HG03139 (cell line): ENCODE results near the gene DHRS9.

ENCODE experiments used
- ATAC-seq: cut with Tn5 transposase; IDR thresholded peaks from one replicate; pipeline ENCODE4 v1.9.1; 2021; ENCODE audit not compliant: unreplicated experiment

DHRS9 gene

GRCh38 chr2:169065422-169065821, 3.9 kb upstream of the DHRS9 start:
- ATAC-seq = no peak

- no peak for ATAC-seq
Measured at GRCh38 chr2:169065864-169066517, 3.4 kb upstream of the DHRS9 start.

- ATAC-seq = no peak
Measured at GRCh38 chr2:169066897-169067296, 2.5 kb upstream of the DHRS9 start.

- ATAC-seq = no peak
Measured at GRCh38 chr2:169069833-169070232, 470 bp downstream of the DHRS9 start.

- ATAC-seq = no peak
Measured at GRCh38 chr2:169071455-169071854, 2.1 kb downstream of the DHRS9 start.

DNA sequence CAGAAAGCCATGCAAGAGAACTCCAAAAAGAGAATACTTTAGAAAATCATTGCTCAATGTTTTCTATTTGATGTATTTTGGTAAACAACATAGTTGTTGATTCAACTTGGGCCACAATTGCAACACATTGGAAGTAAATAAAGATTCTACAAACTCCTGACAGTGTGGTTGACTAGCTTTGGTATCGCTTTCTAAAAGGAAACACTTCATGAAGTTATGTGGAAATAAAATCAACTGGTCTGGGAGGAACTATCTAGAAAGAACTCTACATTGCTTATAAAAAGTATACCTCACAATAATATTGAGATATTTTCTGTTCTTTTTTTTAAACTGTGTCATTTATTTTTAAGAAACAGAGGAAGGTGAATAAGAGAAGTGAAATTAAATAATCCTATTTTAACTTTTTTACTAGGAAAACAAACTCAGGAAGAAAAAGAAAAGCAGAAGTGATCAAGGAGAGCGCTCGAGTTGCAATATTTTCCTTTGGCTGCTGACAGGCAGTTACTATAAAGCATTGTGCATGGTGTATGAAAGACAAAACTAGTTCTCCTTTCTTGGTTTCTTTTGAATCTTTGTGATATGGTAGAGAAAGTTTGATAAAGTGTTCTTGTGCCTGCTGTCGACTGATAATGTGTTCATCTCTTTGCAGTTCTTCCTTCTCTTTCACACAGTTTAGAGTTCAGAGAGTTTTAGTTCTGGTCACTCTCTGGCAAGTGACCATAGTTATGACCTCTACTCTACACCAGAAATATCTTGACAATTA, 3.0 kb downstream of the DHRS9 start:
- ATAC-seq = peak; percentile 49

- no peak for ATAC-seq
Measured at GRCh38 chr2:169073211-169073962, 4.0 kb downstream of the DHRS9 start.

DNA sequence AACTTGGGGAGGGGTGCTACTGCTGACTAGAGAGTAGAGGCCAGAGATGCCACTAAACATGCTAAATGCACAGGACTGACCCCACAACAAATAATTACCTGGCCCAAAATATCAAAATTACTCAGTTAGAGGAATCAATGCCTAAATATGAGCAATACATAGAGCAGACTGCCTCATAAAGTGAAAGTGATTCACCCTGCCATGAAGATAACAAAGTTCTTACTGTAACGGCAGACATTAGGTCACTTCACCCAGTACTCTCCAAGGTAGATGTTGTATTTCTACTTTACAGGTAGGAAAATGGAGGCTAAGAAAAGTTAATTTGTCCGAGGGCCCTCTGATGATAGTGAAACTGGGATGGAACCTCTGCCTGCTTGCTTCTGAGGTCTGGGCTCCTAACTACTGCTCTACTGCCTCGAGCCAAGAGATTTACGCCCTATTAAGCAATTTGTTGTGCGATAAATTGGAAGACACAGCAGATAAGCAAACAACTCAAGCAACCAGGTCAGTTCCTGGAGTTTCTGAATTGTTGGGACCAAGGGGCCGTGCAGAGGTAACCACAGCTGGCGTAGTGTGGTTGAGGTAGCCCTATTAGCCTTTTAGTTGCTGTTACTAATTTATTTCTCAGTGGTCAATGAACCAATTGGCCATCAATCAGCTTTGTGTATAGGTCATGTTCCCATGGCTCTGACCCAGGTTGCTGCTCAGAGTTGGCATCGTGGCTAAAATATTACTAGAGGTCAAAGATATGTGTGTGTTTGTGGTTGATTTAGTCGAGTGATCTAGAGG, 4.8 kb downstream of the DHRS9 start:
- ATAC-seq = no peak

DNA sequence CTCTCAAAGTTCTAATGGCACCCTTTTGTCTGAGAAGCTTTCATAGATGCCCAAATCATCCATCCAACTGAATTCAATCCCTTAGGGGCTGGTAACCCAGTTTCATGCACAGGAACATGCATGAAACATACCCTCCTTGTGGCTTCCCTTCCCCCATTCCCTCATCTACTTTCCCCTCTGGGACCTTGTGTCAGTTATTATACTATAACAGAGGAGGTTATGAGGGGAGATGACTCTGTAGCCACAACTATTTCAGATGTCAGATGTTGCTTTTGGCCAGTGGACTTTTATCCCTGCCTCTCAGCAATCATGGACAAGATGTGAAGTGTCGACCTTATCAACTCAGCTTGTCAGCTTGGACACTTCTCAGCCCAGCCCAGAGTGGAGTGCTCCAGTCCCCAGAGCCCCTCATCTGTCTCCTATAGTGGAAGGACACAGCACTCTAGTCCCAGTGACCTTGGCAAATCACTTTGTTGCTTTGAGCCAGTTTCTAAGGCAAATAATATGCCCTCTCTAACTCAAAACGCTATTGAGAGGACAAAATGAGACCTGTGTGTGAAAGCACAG, 8.4 kb downstream of the DHRS9 start:
- no peak for ATAC-seq

DNA sequence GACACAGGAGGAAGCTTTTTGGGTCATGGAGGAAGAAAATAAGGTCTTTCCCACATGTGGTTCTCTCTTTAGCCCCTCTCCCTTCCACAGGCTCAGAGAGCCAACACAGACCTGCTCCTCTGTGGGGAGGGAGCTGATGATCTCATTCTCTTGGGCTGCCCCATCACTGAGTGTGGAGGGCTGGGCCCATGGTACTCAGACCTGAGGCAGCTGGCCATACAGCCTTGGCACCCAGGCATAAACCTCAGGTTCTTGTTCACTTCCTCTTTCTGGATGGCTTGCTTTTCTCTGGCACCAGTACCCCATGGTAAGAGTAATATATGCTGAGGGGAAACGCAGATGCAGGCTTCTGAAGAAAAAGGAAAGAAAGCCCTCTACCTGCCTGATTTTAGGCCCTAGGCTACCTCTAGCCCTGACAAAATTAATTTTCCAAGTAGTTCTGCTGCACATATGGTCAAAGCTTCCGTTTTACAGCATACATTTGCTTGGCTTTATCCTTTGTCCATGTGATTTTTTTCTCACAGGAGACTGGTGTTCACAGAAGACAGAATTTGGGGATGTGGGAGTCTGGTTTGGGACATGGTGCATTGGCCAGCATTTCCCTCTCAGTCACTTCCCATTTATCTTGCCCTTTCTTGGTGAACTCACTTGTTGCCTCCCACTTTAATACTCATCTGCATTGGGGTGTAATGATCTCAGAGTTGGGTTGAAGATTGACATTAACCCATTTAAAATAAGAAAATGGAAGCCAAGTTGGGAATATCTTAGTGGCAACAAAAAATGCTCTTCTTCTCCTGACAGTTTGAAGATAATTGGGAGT, 11.1 kb downstream of the DHRS9 start:
- ATAC-seq = peak; percentile 79

DNA sequence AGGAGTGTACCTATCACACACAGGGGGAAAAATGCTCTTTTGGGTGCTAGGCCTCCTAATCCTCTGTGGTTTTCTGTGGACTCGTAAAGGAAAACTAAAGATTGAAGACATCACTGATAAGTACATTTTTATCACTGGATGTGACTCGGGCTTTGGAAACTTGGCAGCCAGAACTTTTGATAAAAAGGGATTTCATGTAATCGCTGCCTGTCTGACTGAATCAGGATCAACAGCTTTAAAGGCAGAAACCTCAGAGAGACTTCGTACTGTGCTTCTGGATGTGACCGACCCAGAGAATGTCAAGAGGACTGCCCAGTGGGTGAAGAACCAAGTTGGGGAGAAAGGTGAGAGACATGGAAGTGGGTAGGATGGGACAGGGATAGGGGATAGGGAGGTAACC, 12.2 kb downstream of the DHRS9 start:
- ATAC-seq = no peak

DNA sequence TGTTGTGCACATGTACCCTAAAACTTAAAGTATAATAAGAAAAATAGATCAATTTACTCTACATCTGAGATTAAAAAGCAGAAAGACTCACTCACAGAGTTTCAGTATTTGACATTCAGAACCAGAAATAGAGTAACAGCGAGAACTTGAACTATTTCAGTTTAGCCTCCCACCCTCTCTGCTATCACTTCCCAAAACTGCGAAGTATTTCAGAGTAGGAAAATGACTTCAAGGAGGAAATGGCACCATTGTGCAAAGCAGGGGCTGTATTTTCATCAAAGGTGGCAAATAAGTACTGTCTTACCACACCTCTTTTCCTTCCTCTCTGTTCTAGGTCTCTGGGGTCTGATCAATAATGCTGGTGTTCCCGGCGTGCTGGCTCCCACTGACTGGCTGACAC, 13.6 kb downstream of the DHRS9 start:
- no peak for ATAC-seq

DNA sequence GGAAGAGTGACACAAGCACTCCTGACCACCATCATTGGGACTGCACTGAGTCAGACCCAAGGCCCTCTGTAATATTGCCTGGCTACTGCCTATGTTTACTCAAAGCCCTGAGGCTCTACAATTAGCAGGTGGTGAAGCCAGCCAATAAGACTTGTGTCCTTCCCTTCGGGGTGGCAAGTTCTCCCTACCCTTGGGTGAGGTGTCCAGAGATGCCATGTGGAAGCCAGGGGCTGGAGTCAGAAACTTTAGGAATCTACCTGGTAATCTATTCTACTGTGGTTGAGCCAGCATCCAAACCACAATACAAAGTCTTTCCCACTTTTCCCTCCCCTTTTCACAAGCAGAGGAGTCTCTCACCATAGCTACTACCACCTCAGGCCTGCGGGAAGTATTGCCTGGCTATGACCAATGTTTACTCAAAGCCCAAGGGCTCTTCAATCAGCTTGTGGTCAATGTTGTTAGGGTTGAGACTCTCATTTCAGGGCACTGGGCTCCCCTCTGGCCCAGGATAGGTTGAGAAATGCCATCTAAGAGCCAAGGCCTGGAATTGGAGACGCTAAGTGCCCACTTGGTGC, 17.6 kb downstream of the DHRS9 start:
- no peak for ATAC-seq

GRCh38 chr2:169087757-169088379, 18.5 kb downstream of the DHRS9 start:
- no peak for ATAC-seq

DNA sequence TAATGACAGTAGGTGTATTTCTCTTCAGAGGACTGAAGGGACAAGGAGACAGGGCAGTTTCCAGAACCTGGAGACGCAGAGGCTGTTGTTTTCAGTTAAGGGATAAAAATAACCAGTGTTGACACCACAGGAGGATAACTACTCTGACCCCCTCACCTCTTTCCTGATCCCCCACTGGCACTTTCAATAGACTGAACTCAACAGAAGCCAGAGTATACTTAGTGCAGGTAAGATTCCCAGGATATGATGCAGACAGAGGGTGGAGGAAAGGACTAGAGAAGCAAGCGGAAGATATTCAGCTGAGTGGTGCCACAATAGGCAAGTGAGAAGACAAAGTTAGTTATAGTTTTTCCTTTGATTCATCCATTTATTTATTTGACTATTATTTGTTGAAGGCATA, 19.8 kb downstream of the DHRS9 start:
- no peak for ATAC-seq

DNA sequence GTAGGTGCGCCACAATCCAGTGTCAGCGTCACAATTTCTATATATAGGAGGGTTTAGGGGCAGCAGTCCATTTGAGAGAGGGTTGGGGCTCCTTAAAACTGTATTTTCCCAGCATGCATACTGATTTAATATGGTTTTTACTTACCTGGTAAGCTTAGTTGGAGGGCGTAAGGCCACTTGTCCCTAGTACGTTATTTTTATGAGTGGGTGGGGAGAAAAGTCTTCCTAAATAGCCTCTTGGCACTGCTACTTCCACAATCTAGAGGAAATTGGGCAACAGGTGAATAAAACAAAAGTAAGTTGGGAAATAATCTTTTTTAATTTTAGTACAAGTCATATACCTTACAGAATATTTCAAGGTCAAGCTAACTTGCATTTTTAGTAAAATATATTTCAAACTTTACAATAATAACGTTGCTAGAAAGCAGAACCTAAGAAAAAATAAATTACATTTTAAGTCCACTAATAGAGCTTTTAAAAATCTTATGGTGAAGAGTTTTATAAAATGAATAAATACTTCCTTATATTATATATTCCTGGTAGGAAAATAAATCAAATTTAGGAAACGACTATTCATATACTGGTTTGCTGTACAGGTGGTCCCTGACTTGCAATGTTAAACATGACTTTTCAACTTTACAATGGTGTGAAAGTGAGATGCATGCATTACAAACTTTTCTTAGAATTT, 20.9 kb downstream of the DHRS9 start:
- ATAC-seq = no peak

DNA sequence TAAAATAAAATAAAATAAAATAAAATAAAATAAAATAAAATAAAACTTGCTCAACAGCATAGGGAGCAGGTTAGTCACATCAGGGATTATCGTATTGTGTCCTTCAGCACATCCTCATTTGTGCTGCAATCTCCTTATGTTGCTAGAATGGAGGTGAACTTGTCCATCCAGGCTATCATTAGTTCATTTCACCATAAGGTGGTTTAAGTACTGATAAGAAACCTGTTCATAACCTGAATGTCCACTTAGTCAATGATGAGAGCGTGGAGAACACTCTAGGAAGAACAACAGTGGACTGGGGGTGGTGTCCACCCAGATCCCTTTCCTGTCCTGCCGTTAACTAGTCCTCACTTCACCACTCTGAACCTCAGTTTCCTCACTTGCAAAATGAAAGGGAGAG, 21.9 kb downstream of the DHRS9 start:
- ATAC-seq = no peak

DNA sequence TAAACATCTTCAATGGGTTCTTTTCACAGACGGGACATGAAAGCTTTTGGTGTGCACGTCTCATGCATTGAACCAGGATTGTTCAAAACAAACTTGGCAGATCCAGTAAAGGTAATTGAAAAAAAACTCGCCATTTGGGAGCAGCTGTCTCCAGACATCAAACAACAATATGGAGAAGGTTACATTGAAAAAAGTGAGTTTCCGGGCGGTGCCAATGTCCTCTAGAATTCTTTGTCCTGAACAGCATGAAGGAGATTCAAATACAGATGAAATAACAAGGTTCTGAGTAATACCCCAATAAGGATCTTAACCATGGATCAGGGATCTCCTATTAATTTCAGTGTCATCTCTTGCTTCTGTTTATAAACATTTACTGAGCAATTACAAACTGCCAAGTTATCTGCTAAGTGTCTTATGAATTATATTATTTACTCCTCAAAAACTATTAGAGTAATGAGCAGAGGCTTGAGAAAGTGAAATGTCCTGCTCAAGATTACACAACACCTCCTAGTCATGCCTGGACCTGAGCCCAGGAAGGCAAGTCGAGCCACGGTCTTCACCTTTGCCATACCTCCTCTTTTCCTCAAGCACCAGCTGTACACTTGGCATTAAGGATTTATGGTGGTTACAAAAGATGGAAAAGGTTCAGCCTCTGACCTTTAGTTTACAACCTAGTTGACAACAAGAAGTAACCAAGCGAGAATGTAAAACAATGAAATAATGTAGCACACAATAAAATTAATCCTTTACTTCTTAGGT, 22.6 kb downstream of the DHRS9 start:
- no peak for ATAC-seq
